Right forelimb (tissue), 1 donor: ENCODE results near the gene KCNMA1.

Experiments used
- DNase-seq: peaks from one replicate; pipeline ENCODE4 v3.0.0-alpha.2; 2018

Gene KCNMA1

DNA sequence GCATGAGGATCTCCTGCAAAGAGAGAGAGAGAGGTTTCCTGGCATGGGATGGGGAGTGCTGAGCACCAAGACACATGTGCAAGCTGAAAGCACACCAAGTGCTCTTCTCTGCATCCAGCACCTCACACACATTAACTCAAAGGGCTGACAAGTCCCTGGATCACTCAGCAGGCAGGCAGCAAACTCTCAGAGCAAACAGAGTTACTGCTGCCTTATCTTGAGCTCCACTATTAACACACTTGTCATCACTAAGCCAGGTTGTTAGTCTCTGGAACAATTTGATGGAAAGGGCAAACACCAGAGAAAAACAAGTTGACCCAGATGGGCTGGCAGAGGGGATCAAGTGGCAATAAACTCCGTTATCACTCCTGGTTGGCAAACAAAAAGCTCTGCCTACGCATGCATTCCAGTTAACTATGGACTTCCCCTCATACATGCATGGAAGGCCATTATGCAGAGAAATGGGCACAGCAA is 349.9 kb downstream of the KCNMA1 start:
- DNase-seq, result no peak

DNA sequence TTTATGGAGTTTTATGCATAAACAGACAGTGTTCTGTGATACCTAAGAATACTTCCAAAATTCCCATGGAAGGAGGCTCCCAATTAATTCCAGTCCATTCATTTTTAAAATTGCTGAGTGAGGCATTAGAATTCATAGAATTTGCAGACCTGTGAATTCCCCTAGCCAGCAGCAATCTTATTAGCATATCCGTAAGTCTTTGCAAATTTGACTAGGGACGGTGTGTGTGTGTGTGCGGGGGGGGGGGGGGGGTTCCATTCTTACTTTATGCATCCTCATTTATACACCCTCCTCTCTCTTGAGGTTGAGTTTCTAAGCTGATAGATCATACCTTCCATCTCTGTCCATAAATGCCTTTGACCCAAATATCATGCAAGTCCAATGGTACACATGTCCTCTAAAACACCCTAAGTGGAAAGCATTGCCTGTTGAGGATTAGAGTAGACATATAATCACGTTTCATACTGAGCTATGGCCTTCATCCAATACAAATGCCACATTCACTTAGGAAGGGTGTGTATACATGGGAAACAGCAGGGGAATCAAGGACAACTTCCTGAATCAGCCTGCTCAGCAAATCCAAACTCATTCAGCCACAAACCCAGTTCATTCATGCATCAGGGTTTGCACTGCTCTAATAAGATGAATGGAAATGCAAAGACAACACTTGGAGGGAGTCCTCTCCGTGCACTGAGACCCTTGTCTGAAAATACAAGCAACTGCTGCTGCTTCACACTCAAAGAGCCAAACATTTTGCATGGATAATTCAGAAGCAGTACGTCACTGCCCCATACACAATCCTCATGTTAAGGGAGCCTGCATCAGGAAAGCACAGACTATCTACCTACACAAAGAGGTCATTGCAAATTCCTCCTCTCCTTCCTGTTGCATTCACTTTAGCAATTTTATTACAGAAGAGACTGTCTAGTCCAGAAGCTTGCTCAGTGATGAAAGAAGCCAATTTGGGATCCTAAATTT is 350.8 kb downstream of the KCNMA1 start:
- no peak for DNase-seq

DNA sequence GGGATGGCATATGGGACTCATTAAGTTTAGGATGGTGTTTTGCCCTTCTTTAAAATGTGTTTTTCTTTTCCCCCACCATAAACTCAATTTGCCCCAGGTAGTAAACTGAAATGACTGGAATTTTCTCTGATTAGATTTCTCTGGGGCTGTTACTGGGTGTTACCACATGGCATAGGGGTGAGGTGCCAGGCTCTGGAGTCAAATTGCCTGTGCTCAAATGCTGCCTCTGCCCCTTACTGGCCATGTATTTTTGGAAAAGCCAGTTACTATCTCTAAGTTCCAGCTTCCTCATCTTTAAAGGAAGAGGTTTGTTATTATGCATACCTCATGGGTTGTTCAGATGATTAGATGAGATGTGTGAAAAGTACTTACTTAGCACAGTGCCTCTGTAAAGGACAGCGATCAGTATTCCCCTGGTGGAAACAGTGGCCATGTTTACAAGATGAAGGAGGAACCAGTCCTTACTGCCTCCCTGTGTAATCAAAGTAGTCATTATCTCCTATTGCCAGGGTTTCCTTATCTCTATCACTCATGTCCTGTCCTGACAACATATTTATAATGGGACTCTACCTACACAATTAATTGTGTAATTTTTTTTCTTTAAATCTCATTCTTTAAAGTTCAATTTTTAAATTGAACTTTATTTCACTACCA is 352.0 kb downstream of the KCNMA1 start:
- DNase-seq, result no peak

DNA sequence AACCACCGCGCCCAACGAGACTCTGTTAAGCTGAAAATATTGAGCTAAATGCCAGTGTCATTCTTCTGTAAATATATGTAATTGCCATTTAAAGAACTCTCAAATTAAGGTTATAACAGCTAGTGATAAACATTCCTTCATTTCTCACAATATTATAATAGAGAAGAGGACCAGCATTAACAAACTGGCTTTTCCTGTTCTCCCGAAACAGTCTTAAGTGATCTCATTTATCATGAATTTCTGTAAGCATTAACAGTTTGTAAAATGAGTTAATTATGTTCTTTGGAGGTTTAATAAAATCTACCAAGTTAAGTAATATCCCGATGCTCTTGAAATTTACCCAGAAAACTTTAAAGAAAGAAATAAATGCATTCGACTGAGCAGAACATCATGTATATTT is 352.8 kb downstream of the KCNMA1 start:
- no peak for DNase-seq

DNA sequence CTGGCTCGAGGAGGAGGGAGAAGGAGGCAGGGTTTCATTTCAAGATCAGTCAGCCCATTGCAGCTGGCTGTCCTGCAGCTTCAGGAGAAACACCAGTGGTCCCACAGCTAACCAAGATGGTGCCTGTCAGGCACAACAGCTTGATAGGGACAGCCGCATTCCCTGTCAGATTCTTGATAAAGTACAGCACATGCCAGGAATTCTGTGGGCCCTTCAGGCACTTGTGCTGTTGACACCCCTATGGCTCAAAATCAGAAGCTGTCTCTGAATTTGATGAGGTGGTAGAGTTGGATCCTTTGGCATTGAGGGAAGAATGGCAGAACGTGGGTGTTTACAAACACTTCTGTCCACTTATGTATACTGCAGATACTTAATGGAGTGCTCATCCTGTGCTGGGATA is 354.3 kb downstream of the KCNMA1 start:
- no peak for DNase-seq

DNA sequence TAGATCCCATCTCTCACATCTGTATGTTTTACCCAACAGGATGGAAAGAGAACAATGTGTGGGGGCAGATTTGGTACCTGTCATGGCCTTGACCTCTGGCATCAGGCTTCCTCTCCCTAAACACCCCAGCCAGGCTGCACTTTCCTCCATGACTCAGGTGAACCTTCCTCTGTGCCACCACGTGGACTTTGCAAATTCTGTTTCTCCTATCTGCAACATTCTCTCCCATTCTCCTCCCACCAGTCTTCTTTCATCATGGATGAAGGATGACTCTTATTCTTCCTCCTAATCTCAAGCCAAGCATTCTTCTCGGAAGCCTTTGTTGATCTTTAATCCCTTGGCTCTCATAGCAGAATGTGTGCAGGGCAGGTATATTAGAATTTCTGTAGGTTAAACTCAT is 355.4 kb downstream of the KCNMA1 start:
- DNase-seq, result no peak

DNA sequence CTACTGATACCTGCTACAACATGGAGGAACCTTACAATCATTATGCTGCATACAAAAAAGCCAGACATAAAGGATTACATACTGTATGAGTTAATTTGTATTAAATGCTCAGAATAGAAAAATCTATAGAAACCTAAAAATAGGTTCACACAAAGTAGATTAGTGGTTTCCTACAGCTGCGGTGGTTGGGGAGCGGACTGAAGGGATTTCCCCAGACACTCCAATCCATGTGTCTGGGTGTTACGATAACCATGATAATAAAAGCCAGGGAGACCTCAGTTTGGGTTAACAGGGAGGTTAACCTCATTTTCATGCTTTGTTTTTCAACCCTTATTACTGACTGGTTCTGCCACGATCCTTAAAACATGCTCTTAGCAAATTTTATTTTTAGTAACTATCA is 355.9 kb downstream of the KCNMA1 start:
- DNase-seq, result no peak

DNA sequence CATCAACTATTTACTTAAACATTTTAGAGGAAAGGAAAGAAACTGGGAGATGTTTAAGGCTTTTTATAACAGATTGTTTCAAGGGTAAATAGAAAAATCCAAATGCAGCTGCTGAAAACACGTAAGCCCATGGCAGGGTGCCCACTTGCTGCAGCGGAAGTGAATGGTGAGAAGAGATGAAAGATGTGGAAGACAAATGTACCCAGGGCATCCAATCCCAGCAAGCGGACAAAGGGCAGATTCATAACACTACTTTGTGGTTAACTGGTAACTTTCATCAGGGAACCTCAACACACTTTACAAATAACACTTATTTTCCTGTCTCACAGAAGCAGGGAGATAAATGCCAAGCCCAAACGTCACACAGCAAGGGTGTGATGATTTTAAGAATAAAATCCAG is 358.4 kb downstream of the KCNMA1 start:
- no peak for DNase-seq

DNA sequence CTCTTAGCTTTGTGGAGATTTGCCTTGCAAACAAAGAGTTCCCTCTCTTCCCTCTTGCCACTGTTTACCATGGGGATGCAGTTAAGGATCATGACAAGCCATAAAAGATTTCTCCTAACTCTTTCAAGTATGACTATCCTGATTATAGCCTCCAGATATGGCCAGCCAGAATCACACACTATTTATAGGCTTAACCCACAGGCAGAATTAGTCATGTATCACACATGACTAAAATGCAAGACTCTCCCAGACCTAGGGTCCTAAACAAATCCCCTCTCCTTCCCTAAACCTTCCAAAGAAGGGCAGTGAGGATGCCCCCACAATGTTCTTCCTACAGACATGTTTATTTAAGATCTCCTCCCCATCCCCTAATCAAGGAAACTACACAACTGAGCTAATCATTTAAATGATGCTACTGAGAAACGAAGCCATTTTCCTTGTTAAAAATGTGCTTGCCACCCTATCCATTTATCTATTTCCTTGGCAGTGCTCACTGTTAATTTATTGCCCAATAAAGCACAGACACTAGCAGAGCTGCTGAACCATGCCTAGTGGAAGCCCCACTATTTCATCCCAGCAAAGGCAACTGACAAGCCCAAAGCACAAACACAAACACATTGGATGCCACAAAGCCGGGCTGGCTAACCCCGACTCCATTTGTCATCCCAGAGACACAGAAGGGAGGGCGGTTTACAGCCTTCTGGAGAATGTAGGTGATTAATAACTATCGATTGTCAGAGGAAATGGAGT is 363.4 kb downstream of the KCNMA1 start:
- DNase-seq, result no peak

DNA sequence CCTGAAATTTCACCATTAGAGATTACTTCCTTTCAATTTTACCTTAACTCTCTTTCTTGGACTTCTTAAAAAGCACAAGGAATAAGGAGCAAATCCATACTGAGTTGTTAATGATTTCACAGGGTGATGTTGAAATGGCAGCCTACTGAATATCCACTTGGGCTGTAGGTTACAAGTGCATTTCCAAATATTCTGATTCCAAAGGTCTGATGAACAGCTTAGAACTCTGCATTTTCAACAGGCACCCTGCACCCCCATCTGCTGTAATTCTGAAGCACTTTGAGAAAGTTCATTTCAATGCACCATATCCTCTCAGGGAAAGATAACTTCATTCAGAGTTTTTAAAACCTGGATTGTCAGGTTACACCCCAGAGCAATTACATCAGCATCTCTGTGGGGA is 368.4 kb downstream of the KCNMA1 start:
- no peak for DNase-seq

DNA sequence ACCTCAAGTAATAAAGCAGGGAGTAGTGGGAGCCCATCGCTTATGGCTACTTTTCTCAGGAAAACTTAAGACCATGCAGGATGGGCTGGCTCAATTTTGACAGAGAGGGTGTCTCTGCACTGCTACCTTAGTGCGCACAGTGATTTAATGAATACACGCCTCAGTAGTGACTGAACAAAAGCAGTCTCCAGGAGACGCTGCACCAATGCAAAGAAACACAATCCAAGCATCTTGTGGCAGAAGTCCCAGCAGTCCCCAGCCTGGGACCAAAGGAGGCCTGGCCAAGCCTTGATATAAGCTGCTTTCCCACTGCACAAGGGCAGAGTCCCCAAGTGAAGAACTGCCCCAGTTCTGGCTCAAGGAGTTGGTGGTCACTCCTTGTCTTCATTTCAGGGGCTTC is 368.9 kb downstream of the KCNMA1 start:
- no peak for DNase-seq

DNA sequence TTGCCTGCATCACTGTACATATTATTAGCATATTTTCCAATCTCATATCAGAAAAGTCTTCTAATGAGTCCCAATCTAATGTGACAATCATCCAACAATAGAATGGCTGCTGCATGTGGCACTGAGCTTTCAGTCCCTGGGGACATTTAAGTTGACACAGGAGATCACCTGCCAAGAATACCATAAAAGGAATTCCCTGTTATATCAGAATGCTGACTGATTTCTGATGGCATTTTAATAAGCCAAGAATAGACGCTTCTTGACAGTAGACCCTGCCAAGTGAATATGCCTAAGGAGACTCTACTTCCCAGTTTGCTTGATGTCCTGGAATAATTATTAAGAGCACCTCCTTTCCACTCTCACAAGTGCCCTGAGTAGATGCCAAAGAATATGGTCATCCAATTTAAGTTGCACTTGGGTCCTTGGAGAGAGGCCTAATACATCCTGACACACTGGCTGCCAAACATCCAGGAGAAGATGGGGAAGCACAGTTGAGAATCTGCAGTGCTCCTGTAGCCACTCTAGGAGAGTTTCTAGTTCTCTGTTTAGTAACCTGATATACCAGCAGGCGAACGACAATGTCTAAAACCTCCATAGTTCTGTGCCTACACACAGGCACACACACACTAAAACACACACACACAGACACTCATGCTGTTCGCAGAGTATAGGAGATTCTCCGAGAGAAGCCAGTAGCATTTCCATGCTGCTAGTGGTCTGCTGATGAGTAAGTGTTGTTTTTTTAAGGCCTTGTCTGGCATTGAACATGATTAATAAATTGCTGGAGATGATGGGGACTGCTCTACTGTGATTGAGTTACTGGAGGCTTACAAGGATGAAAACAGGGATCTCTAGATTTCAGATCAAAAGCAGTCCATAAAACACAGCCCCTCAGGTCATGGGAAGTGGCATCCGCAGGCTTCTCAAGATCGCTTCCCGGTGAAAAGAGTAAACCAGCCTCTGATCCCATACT is 369.6 kb downstream of the KCNMA1 start:
- DNase-seq, result no peak

DNA sequence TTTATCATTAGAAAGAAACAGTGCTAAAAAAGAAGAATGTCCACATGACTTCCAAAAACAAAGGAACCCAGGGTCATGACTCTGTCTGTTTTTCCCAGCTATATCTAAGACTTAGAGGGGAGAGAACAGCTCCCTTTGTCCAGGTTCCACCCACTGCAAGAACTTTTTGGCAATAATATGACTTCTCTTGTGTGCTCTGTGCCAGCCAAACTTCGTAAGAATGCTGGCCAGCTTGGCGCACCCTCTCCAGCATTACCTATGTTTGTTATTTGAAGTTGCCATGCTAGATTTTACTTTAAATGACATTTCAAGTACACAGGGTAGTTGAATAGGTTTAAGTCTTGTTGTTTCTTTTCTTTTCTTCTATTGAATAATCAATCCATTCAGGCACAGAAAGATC is 371.4 kb downstream of the KCNMA1 start:
- no peak for DNase-seq

DNA sequence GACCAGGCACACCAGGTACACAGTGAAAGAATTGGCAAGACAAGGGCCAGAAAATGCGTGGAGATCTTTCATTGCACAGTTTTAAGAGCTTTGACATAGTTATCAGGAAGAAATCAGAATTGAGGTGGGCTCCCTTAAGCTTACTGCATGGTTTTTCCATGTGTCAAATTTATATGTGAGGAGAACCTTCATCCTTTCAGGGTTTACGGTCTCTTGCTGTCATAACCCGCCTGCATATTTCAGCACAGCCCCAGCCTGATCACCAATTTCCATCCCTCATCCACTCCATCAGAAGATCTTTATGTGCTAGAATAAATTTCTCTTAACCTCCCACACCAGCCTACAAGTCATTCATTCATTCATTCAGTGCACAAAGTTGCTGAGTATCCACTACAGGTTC is 373.1 kb downstream of the KCNMA1 start:
- no peak for DNase-seq

DNA sequence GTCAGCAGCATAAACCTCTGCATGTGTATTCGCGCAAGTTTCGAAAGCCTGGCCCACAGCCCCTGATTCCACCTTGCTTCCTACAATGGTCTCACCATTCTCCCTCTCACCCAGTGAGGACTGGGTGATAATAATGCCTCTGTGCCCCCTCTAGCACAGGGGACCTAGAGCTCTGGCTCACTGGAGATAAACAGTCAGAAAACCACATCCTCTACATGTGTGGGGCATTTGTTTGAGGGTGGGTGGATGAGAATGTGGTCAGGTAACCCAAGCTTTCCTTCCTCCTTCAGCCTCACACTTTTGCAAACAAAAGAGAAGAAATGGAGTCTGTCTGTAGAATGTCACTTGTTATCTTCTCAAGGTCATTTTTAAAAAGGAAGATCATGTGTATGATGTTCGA is 373.5 kb downstream of the KCNMA1 start:
- DNase-seq, result no peak

DNA sequence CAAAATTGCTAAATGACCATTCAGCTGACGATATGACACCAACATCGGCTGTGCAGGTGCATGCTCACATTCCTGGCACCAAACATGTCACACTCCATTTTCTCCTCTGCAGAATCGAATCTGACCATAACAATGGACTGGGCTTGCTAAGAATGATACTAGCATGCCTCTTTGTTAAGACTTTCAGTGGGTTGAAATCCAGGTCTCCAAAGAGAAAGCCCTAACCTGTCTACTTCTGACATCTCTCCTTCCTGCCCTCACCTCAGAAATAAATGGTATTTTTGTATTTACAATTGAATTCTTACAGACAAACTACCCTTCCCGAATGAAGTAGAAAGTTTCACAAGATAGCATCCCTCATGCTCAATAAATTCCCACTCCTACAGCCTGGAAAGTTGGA is 373.9 kb downstream of the KCNMA1 start:
- no peak for DNase-seq

DNA sequence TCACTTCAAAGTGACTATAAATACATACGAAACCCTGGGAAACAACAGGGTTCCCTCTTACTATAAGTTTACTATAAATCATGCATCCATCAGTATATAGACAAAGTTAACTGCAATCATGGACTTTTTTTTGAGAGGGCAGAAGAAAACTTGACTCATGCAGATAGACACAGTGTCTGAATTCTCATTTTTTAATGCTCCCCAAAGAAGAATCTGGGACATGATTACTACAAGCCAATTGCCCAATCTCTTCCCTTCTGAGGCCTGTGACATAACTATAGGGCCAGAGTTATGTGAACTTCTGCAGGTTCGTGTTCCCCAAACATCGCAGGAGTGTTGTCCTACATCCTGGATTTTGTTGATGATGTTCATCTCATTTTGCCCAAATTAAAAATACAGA is 376.5 kb downstream of the KCNMA1 start:
- DNase-seq, result no peak

DNA sequence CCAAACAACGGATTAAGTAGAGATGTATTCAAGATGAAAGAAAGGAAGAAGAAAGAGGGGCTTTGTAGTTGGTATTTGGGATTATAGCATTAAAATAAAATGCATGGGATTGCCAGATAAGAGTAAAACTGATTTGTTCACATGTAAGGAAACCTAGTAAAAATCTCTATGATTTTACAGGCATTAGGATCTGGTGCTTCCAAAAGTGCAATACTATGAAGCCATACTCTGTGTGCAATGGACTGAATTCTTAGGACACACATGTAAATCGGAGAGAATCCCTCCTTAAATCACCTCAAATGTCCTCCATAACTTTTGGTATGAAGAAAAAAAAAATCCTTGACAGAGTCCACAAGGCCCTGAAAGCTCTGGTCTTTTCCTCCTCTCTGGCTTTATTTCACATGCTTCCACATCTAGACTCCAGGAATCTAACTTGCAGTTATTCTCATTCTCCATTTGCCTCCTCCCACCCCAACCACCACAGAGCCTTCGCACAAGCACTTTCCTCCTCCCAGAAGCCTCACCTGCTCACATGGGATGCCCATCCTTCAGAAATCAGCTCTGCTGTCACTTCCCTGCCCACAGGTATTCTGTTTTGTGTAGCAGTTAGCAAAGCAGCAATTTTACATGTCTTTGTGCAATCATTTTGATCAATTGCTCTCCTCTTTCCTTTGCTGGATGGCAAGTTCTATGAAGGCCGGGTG is 378.3 kb downstream of the KCNMA1 start:
- DNase-seq, result no peak

DNA sequence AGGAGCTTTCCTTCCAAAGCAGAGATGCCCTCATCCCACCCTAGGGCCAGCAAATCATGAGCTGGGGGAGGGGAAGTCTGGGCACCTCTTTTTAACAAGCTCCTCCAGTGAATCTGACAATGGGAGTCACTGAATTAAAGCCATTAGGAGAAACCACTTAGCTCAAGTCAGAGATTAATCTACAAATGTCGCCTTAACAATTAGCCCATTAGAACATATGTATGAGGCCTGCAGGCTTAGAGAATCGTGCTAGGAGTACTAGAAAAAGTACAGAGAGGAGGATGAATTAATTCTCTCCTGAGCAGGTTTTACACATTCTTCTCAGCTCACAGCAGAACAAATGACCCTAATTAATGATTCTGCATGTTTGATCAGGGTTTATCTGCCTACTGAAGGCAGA is 381.3 kb downstream of the KCNMA1 start:
- DNase-seq, result no peak

DNA sequence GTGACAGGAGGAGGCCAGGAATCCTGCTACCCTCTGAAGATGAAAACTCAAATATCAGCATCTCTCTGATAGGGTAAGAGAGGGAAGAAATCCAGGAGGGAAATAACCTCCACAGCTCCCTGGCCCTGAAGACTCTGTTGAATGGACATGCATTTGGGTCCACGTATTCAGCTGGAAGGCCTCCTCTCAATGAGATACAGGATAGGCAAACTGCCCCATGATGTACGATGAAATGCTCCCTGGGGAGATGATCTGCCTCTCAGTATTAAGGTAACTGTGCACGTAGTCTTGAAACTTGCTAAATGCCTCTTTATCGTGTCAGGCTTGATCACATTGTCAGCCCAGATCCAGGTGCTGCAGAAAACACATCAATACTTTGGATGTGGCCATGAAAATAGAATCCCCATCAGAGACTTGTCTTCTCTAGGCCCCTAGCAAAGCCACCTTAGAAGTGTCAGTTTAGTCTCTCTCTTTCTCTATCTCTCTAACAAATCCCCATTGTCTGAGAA is 384.0 kb downstream of the KCNMA1 start:
- DNase-seq, result no peak

DNA sequence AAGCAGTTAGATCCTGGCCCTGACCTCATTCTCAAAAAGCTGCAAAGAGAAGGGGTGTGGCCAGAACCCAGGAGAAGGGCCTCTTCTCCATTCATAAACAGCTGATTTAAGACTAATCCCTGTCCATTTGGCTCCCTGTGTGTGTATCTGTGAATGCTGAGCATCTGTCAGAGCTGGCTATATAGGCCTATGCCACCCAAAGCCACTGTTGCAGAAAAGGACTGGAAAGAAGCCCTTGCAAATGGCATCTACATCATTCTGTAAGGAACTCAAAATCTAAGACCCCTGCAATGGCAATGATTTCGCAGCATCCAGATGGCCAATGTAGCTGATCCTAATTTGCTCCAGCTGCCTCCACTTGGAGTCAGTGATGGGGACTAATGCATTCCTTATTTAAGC is 384.5 kb downstream of the KCNMA1 start:
- DNase-seq, result no peak
